Thyroid gland (tissue), 4 donors: ENCODE results near the gene ZNF644. TPM values are rescaled to one million over a fixed set of nuclear protein-coding genes. Genes with fewer than 3 reads are reported as not detected.

Experiments used
- DNase-seq, 2 donors: peaks; one replicate each; pipeline ENCODE4 v3.0.0-alpha.2; 2019
- H3K27ac ChIP-seq, 3 donors: fragments of 200-600 bp; sonication (generic); 1 replicate in 2 of 3; 2 replicates in 1 of 3; pipeline ENCODE4 v1.5.1; 2016 to 2019; ENCODE audit warnings: mild to moderate bottlenecking in 1 of 3, moderate library complexity in 1 of 3
- H3K27me3 ChIP-seq: fragments of 200-600 bp; sonication (generic); one replicate; pipeline ENCODE4 v1.5.1; 2019
- H3K36me3 ChIP-seq, 2 donors: fragments of 200-600 bp; sonication (generic); one replicate each; pipeline ENCODE4 v1.5.1; 2016 to 2019
- H3K4me1 ChIP-seq, 2 donors: fragments of 200-600 bp; sonication (generic); one replicate each; pipeline ENCODE4 v1.5.1; 2017 to 2019
- H3K4me3 ChIP-seq, 3 donors: fragments of 200-600 bp; sonication (generic); replicated peaks in 1 of 3; 1 replicate in 2 of 3; 2 replicates in 1 of 3; pipeline ENCODE4 v1.5.1; 2016; ENCODE audit warnings: mild to moderate bottlenecking in 1 of 3
- H3K9me3 ChIP-seq: fragments of 200-600 bp; sonication (generic); one replicate; pipeline ENCODE4 v1.5.1; 2017
- CTCF ChIP-seq, 6 experiments: fragments of 200-600 bp in 3 of 6; fragments of 450-650 bp in 3 of 6; sonication (generic) in 3 of 6; IDR thresholded peaks; one replicate each; pipeline ENCODE4 v1.5.1; 2016 to 2019; ENCODE audit warnings: antibody characterized with exemption in 6 of 6, mild to moderate bottlenecking in 2 of 6, inconsistent platforms in 1 of 6, moderate library complexity in 1 of 6
- POLR2A ChIP-seq, 2 donors: fragments of 450-650 bp; IDR thresholded peaks; one replicate each; pipeline ENCODE4 v1.6.1; 2017; ENCODE audit warnings: antibody characterized with exemption in 2 of 2, mild to moderate bottlenecking in 2 of 2, moderate library complexity in 1 of 2
- WGBS, 2 donors: methylation state at CpG; one replicate each; pipeline ENCODE4 v1.1.5; 2017; 5-methylcytosine and 5-hydroxymethylcytosine counted together
- intact Hi-C: fragments of 100-400 bp; cut with DNase I; formaldehyde crosslinking; loops from one replicate; pipeline ENCODE4 v1.15.1; 2023
- total RNA-seq, 4 donors: library from RNA; depleted of rRNA; stranded (reverse); fragments of >200 nt; gene quantifications; one replicate each; pipeline ENCODE4 v1.2.3, GENCODE V29; 2016

The ZNF644 gene
- total RNA-seq, 4 donors from 2014 or later, result 70.2 to 105 (median 82.4) TPM

GRCh38 chr1:91022518-91022929 is 689 bp upstream of the ZNF644 start:
- Histone ChIP-seq H3K27me3 (no peaks in the 10 kb centered on the region), H3K9me3 (no peaks in the 10 kb centered on the region), H3K36me3 (no peaks in the 10 kb centered on the region), H3K4me3 (peak overlapping the region; percentile 67 to 94 (median 83)), H3K27ac (peak overlapping the region; percentile 99 to 100 (median 100)), H3K4me1 (peaks cover 26 to 30% of the 10 kb centered on the region in 2 donors)
- intact Hi-C loops, result no loop called here
- 80 to 86% methylated on average over 6 of the region's 6 CpGs for WGBS, 2 donors
- no peak for DNase-seq
- TF ChIP-seq POLR2A (IDR thresholded peaks at IDR 0.05), result no peak
- TF ChIP-seq CTCF (IDR thresholded peaks at IDR 0.05), result no peak

- TF ChIP-seq POLR2A (IDR thresholded peaks at IDR 0.05) (peak in 1 of 2 donors; percentile 11), CTCF (IDR thresholded peaks at IDR 0.05) (no peak)
- H3K36me3 ChIP-seq, result no peaks in the 10 kb centered on the region
- H3K4me3 ChIP-seq, result peak overlapping the region; percentile 58 to 94 (median 83)
- H3K27me3 ChIP-seq, result no peaks in the 10 kb centered on the region
- DNase-seq, result peak; percentile 74 to 80
- peaks cover 34 to 40% of the 10 kb centered on the region in 2 donors for H3K4me1 ChIP-seq
- intact Hi-C loops, result no loop called here
- H3K9me3 ChIP-seq, result no peaks in the 10 kb centered on the region
- WGBS, 2 donors, result 2 to 3% methylated on average over 10 to 31 of the region's 33 CpGs
- peak overlapping the region; percentile 99 to 100 (median 100) for H3K27ac ChIP-seq
Observed at GRCh38 chr1:91020967-91021685, 709 bp downstream of the ZNF644 start.

- Histone ChIP-seq H3K36me3 (no peaks in the 10 kb centered on the region), H3K4me3 (peak overlapping the region in 1 of 3 donors; percentile 94), H3K4me1 (peaks cover 40% of the 10 kb centered on the region in 2 donors), H3K9me3 (no peaks in the 10 kb centered on the region), H3K27me3 (no peaks in the 10 kb centered on the region), H3K27ac (peak overlapping the region in 2 of 3 donors; percentile 99 to 100)
- 33 to 36% methylated on average over 4 of the region's 4 CpGs for WGBS, 2 donors
- TF ChIP-seq CTCF (IDR thresholded peaks at IDR 0.05) (no peak), POLR2A (IDR thresholded peaks at IDR 0.05) (no peak)
- no peak for DNase-seq
- intact Hi-C loops, result no loop called here
Observed at GRCh38 chr1:91020486-91020885, 1.3 kb downstream of the ZNF644 start.

- Histone ChIP-seq H3K4me1 (peaks cover 40% of the 10 kb centered on the region in 2 donors), H3K27me3 (no peaks in the 10 kb centered on the region), H3K4me3 (no peak overlapping the region), H3K36me3 (no peaks in the 10 kb centered on the region), H3K9me3 (no peaks in the 10 kb centered on the region), H3K27ac (no peak overlapping the region)
- no peak for DNase-seq
- TF ChIP-seq POLR2A (IDR thresholded peaks at IDR 0.05) (no peak), CTCF (IDR thresholded peaks at IDR 0.05) (peak in 2 of 6 experiments; percentile 17 to 28)
- 79 to 80% methylated on average over 2 of the region's 2 CpGs for WGBS, 2 donors
- intact Hi-C loops, result no loop called here
Observed at GRCh38 chr1:91018006-91018405, 3.8 kb downstream of the ZNF644 start.

- H3K4me1 ChIP-seq, result peaks cover 39 to 46% of the 10 kb centered on the region in 2 donors
- no peak overlapping the region for H3K27ac ChIP-seq
Observed at GRCh38 chr1:91015794-91016550, 5.9 kb downstream of the ZNF644 start.

More at GRCh38 chr1:91015794-91016550, 5.9 kb downstream of the ZNF644 start:
- Histone ChIP-seq H3K4me3 (no peak overlapping the region), H3K36me3 (no peaks in the 10 kb centered on the region), H3K27me3 (no peaks in the 10 kb centered on the region), H3K9me3 (no peaks in the 10 kb centered on the region)
- no peak for TF ChIP-seq CTCF (IDR thresholded peaks at IDR 0.05)
- no peak for TF ChIP-seq POLR2A (IDR thresholded peaks at IDR 0.05)
- intact Hi-C loops, result no loop called here
- no peak for DNase-seq
